ENCODE data around the gene ADAMTS9. TPM values are rescaled to one million over a fixed set of nuclear protein-coding genes. Genes with fewer than 3 reads are reported as not detected.

ADAMTS9 gene
- total and polyA plus RNA-seq, 10 of the 15 experiments (the other 5 are each of a cell fraction or from before 2014, with no cell fraction given): 0.08 TPM; not detected in 9

GRCh38 chr3:64501298-64501906 lies 186.4 kb downstream of the ADAMTS9 start:
- H3K9me3 ChIP-seq (replicated peaks; ENCODE audit: control insufficient read depth, insufficient read depth, low read length): no peaks in the 10 kb centered on the region
- ChIA-PET POLR2A (no interaction called here), SMC1A (ENCODE audit: uncharacterized antibody, unreplicated experiment) (no interaction called here), RAD21 (ENCODE audit: unreplicated experiment) (no interaction called here), CTCF (interaction anchor here (0.6 to 0.9 kb wide), 3 partner anchors 18 to 338 kb away, joined by 3 read pairs; no protein-coding TSS in a partner anchor)
- FAIRE-seq: no peak
- no peaks in the 10 kb centered on the region for H3K79me2 ChIP-seq (ENCODE audit: control insufficient read depth, insufficient read depth, low read length)
- ATAC-seq: no peak
- no TSS peak for BruUV-seq (replicated peaks)
- TF ChIP-seq PBX3 (IDR thresholded peaks at IDR 0.05; ENCODE audit: insufficient replicate concordance, low read depth, low read length) (no peak), YBX1 (IDR thresholded peaks at IDR 0.05) (no peak), ZNF622 (IDR thresholded peaks at IDR 0.05) (no peak), USF2 (IDR thresholded peaks at IDR 0.05; ENCODE audit: borderline replicate concordance, low read depth, low read length) (no peak), ESRRA (IDR thresholded peaks at IDR 0.05; ENCODE audit: low read length) (no peak), PAX8 (IDR thresholded peaks at IDR 0.05) (no peak)
- intact Hi-C loops (cut with micrococcal nuclease; ENCODE audit: unreplicated experiment): no loop called here
- H3K4me3 ChIP-seq: no peak overlapping the region
- in situ Hi-C loops (cut with MboI): no loop called here
- no peak overlapping the region for H3K27ac ChIP-seq (ENCODE audit: control insufficient read depth, insufficient read depth)
- no peaks in the 10 kb centered on the region for H4K20me1 ChIP-seq (ENCODE audit: control insufficient read depth, insufficient read depth)
- no peaks in the 10 kb centered on the region for H3K4me1 ChIP-seq (ENCODE audit: control insufficient read depth, insufficient read depth, low read length)
- H3K36me3 ChIP-seq (ENCODE audit: control insufficient read depth in 2 of 2, insufficient read depth in 2 of 2, low read length in 1 of 2): no peaks in the 10 kb centered on the region
- no peak overlapping the region for H3K4me2 ChIP-seq (ENCODE audit: control insufficient read depth, insufficient read depth)
- H3K9ac ChIP-seq (ENCODE audit: control insufficient read depth, insufficient read depth, low read length): no peak overlapping the region
- H3K27me3 ChIP-seq (replicated peaks in 1 of 2; ENCODE audit: control insufficient read depth in 2 of 2, insufficient read depth in 2 of 2, low read length in 1 of 2): no peaks in the 10 kb centered on the region
- 20% methylated on average over 8 of the region's 8 CpGs for WGBS (ENCODE audit: insufficient coverage, insufficient replicate concordance, low lambda C conversion rate, missing lambda C conversion rate)
- DNase-seq (ENCODE audit: low read depth, low spot score): no peak
- H2AFZ ChIP-seq (ENCODE audit: control insufficient read depth, low read depth, low read length): no peak overlapping the region
